Keratinocyte (primary cell): ENCODE data around the gene ECI1.

Source experiments
- CTCF ChIP-seq, 3 experiments: IDR thresholded peaks in 1 of 3; conservative IDR thresholded peaks in 1 of 3; optimal IDR thresholded peaks in 1 of 3; 2 replicates in 2 of 3; 3 replicates in 1 of 3; pipeline versions ENCODE3 to v1.5.1; 2011; ENCODE audit warnings: low read length in 3 of 3, mild to moderate bottlenecking in 3 of 3, moderate library complexity in 2 of 3, control low read depth in 1 of 3, inconsistent platforms in 1 of 3; ENCODE audit not compliant: insufficient read depth in 2 of 3; ENCODE audit errors: extremely low read depth in 1 of 3
- EZH2 ChIP-seq: IDR thresholded peaks from one replicate; pipeline ENCODE4 v1.6.1; 2012; ENCODE audit warnings: inconsistent platforms, mild to moderate bottlenecking, low read length, moderate library complexity

- no peak for TF ChIP-seq CTCF (optimal IDR thresholded peaks at IDR 0.05 in 1 of 3, IDR thresholded peaks at IDR 0.05 in 1 of 3, conservative IDR thresholded peaks at IDR 0.05 in 1 of 3; ENCODE audit: extremely low read depth in 1 of 3, insufficient read depth in 2 of 3, low read length in 3 of 3)
- TF ChIP-seq EZH2 = no peak
Measured at GRCh38 chr16:2273931-2274330, 22.5 kb upstream of the ECI1 start.
